Type B pancreatic cell (in vitro differentiated cells): ENCODE measurements around the gene SPOUT1. TPM values are rescaled to one million over a fixed set of nuclear protein-coding genes. Genes with fewer than 3 reads are reported as not detected.
"Not testable (repeated sequence)": the region's sequence is repeated elsewhere in the genome, so short reads cannot be mapped to it uniquely, and the experiment has no call there.

ENCODE experiments used
- DNase-seq: peaks from one replicate; pipeline ENCODE4 v3.0.0; 2021; ENCODE audit warnings: mixed read lengths; ENCODE audit not compliant: unreplicated experiment; ENCODE audit errors: extremely low spot score
- H3K27ac Mint-ChIP-seq: 2 replicates; pipeline ENCODE4 v1.8.0; 2021; ENCODE audit warnings: mild to moderate bottlenecking, mixed read lengths
- H3K27me3 Mint-ChIP-seq: 2 replicates; pipeline ENCODE4 v1.8.0; 2021; ENCODE audit warnings: mixed read lengths
- H3K36me3 Mint-ChIP-seq: 2 replicates; pipeline ENCODE4 v1.8.0; 2021; ENCODE audit warnings: mixed read lengths
- H3K4me1 Mint-ChIP-seq: one replicate; pipeline ENCODE4 v1.8.0; 2021; ENCODE audit warnings: mixed read lengths; ENCODE audit not compliant: unreplicated experiment
- H3K4me3 Mint-ChIP-seq: 2 replicates; pipeline ENCODE4 v1.8.0; 2021; ENCODE audit warnings: mild to moderate bottlenecking, mixed read lengths
- H3K9me3 Mint-ChIP-seq: 2 replicates; pipeline ENCODE4 v1.8.0; 2021; ENCODE audit warnings: mixed read lengths
- CTCF ChIP-seq: fragments of 200-600 bp; sonication (generic); conservative IDR thresholded peaks from 2 replicates; pipeline ENCODE4 v1.5.0; 2021; ENCODE audit warnings: antibody characterized with exemption, mild to moderate bottlenecking
- total RNA-seq: library from RNA; stranded (reverse); gene quantifications from 2 replicates; pipeline ENCODE4 v1.2.1, GENCODE V29; 2021; ENCODE audit warnings: low replicate concordance

SPOUT1 gene
- total RNA-seq, 1 donor from 2014 or later = 53.4 TPM

GRCh38 chr9:128847803-128848202 is 18.2 kb upstream of the SPOUT1 start:
- no peak overlapping the region for H3K27ac Mint-ChIP-seq

GRCh38 chr9:128846680-128847030 is 17.1 kb upstream of the SPOUT1 start:
- H3K27ac Mint-ChIP-seq = no peak overlapping the region

More at GRCh38 chr9:128847803-128848202, 18.2 kb upstream of the SPOUT1 start:
- Mint-ChIP-seq H3K4me1 (peaks cover 5% of the 10 kb centered on the region), H3K36me3 (peaks cover 7% of the 10 kb centered on the region), H3K27me3 (no peaks in the 10 kb centered on the region), H3K4me3 (no peak overlapping the region), H3K9me3 (peaks cover 8% of the 10 kb centered on the region)
- no peak for DNase-seq
- TF ChIP-seq CTCF = no peak

GRCh38 chr9:128845186-128845931 is 15.8 kb upstream of the SPOUT1 start:
- Mint-ChIP-seq H3K27ac (peak overlapping the region; percentile 86), H3K27me3 (no peaks in the 10 kb centered on the region), H3K36me3 (peaks cover 4% of the 10 kb centered on the region), H3K4me3 (peak overlapping the region; percentile 74), H3K4me1 (peaks cover 5% of the 10 kb centered on the region), H3K9me3 (no peaks in the 10 kb centered on the region)
- DNase-seq = no peak
- no peak for TF ChIP-seq CTCF

More at GRCh38 chr9:128846680-128847030, 17.1 kb upstream of the SPOUT1 start:
- H3K9me3 Mint-ChIP-seq = peaks cover 8% of the 10 kb centered on the region
- peaks cover 5% of the 10 kb centered on the region for H3K4me1 Mint-ChIP-seq
- H3K27me3 Mint-ChIP-seq = no peaks in the 10 kb centered on the region
- DNase-seq = no peak
- no peak overlapping the region for H3K4me3 Mint-ChIP-seq
- no peak for TF ChIP-seq CTCF
- H3K36me3 Mint-ChIP-seq = peaks cover 7% of the 10 kb centered on the region

GRCh38 chr9:128843171-128843570 is 13.6 kb upstream of the SPOUT1 start:
- H3K4me1 Mint-ChIP-seq, H3K9me3 Mint-ChIP-seq, DNase-seq, H3K27ac Mint-ChIP-seq, H3K27me3 Mint-ChIP-seq, H3K36me3 Mint-ChIP-seq, H3K4me3 Mint-ChIP-seq: not testable (repeated sequence)

- no peaks in the 10 kb centered on the region for H3K27me3 Mint-ChIP-seq
- H3K9me3 Mint-ChIP-seq = no peaks in the 10 kb centered on the region
- no peaks in the 10 kb centered on the region for H3K36me3 Mint-ChIP-seq
- no peak for TF ChIP-seq CTCF
- H3K27ac Mint-ChIP-seq = no peak overlapping the region
- DNase-seq = no peak
- H3K4me1 Mint-ChIP-seq = peaks cover 5% of the 10 kb centered on the region
- no peak overlapping the region for H3K4me3 Mint-ChIP-seq
Measured at GRCh38 chr9:128841694-128842492, 12.3 kb upstream of the SPOUT1 start.

GRCh38 chr9:128840524-128840923 is 10.9 kb upstream of the SPOUT1 start:
- Mint-ChIP-seq H3K27ac (no peak overlapping the region), H3K9me3 (no peaks in the 10 kb centered on the region), H3K36me3 (no peaks in the 10 kb centered on the region), H3K4me3 (no peak overlapping the region), H3K27me3 (no peaks in the 10 kb centered on the region), H3K4me1 (peaks cover 5% of the 10 kb centered on the region)
- no peak for TF ChIP-seq CTCF
- DNase-seq = no peak
